Stimulated activated CD8-positive, alpha-beta memory T cell treated with anti-CD3 and anti-CD28 coated beads, Interleukin-15, amount 100 ng/mL, for 24 hours (primary cell): ENCODE measurements around the gene ATP5F1D.

Experiments
- DNase-seq: peaks from one replicate; pipeline ENCODE4 v3.0.0-alpha.2; 2020; ENCODE audit warnings: low read depth

ATP5F1D gene

DNA sequence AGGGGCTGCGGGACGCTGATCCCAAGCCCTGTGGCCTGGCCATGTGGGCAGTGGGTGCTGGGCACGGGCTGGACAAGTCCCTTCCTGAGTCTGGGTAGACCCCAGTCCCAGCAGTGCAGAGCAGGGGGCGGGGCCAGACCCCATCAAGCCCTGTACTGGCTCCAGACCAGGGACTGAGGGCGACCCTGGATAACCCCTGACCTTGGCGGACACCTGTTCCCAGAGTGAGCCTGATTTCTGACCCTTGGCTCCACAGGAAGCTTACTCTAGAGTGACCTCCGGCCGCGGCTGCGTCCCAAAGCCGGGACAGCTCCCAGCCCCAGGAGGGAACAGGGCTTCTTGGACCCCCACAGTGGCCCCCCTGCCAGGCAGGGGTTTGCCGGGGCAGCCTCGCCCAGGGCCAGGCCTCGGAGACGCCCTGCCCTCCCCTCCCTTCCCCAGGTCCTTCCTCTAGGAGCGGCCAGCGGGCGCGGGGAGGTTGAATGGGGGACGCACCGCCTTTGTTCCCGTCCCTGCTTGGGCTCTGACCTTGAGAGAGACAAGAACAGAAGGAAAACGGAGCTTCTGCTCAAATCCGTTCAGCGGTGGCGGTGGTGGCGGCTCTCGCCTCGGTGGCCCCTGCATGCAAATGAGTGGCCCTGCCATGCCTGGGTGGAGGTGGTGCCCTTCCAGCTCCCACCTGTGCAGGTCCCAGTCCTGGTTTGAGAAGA lies 41.8 kb downstream of the ATP5F1D start:
- no peak for DNase-seq

DNA sequence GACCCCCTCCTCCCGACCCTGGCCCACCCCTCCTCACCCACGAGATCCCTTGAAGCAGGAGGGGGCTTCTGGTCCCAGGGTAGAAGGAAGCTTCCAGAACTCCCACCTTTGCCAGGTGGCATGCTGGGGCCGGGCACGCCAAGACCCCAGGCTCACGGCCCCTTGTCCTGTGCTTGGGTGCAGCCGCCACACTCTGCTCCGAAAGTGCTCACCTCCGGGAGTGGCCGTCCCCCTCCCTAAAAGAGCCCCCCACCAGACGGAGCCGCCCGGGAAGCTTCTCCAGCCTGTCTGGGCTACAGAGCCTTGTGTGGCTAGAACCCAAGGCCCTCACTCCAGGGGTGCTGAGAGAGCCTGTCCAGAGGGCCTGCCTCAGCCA lies 42.4 kb downstream of the ATP5F1D start:
- no peak for DNase-seq

DNA sequence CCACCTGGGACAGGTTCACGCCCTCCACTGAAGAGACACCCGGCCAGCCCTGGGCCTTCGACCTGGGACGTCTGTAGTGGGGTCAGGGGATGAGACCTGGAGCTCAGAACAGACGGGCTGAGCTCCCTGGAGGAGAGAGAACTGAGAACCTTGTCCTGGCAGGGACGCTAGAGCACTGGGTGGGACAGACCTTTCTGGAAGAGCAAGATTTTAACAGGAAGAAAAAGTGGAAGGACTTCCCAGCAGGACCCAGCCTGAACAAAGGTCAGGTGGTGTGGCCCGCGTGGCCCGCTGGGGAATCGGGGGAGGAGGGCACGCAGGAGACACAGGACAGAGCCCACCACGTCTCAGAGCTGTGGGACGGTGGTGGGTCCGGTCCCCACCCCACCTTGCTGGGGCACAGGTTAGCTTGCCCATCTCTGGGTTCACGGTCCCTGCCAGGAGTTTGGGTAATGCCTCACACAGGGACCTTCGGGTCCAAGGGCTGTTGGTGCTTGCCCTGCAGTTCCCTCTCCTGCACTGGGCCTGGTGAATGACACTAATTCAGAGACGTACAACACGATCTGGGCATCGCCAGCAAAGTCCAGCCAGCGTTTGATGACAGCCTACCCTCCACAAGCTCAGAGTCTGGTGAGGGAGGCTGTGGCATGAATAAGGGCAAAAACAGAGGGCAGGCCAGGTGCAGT lies 42.9 kb downstream of the ATP5F1D start:
- no peak for DNase-seq

DNA sequence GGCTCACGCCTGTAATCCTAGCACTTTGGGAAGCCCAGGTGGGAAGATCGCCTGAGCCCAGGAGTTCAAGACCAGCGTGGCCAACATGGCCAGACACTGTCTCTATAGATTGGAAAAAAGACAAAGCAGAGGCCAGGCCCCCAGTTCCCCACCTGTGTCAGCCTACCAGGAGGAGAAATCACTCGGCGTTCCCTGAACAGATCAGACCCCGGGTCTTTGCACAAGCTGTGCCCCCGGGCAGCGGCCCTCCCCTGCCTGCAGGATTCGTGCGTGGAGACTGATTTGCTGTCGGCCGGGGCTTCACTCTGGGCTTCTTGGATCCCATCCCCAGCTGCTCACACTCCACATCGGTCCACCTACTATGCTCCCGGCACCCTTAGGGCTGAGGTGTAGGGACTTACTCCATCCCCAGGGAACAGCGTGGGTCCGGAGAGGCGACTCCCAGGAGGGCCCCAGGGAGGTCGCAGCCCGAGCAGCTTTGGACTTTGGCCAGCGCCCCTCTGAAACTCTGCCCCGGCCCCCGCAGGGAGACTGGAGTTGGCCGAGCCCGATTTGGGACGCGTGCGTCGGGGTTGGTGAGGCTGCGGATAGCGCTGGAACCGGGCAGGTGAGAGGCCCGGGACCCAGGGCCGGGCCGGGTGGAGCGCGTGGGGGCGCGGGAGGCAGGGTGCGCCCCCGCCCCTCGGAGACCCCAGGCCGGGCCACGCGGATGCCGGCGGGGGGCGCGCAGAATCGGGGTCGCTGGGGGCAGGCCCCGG lies 43.6 kb downstream of the ATP5F1D start:
- DNase-seq = no peak

DNA sequence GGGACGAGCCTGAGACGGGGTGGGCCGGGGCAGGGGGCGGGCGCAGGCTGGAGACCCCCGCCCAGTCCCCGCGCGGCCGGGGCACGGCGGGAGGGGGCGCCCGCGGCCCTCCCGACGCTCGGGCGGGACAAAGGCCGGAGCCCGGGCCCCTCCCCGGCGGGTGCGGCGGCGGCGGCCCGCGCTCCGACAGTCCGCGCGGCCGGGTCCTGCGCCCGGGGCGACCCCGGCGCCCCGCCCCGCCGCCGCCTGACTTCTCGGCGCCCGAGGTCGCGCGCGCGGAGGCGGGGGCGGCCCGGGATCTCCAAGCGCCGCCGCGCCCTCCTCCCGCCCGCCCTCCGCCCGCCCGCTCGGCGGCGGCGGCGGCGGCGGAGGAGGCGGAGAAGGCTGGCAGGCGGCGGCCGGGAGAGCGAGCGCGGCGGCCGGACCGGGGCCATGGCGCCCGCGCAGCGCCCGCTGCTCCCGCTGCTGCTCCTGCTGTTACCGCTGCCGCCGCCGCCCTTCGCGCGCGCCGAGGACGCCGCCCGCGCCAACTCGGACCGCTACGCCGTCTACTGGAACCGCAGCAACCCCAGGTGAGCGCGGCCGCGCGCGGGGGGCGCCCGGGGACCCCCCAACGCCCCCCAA lies 44.3 kb downstream of the ATP5F1D start, which contains the start of gene EFNA2:
EFNA2 (plus strand) TSS at position 137 of the 624 bp plus-strand sequence; CDS start at position 433, 296 bp downstream.
- DNase-seq = no peak

DNA sequence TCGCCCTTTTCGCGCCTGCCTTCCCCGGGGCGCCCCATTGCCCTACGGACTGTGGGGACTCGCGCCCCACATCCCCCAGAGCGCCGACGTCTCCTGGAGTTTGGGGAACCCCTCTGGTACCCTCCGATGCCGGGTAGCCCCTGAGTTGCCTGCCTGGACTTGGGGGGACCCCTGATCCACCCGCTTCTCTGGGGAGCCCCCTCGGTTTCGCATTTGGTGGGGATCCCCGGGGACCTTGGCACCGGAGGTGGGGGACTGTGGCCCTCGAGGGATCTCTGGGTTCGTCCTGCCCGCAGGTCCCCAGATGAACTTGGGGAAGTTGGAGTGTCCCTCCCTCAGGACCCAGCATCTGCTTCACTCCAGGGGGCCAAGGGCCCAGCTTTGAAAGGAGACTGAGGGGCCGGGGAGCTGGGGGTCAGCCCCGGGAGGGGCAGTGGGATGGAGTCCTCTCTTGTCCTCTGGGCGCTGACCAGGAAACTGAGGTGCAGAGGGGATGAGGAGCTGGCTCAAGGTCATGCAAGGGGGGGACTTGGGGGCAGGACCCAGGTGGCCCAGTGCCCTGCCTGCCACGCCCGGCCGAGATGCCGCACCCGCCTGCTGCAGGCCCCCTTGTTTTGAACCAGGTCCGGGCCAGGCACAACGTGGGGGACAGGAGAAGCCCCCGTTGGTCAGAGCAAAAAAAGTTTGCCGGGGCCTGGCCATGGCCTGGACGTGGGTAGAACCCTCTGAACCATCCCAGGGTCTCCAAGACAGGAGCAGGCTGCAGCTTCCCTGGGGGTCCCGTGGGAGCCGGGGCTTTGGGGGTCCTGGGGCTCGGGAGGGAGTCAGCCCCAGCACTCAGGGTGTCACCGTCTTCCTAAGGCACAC lies 45.2 kb downstream of the ATP5F1D start:
- DNase-seq = no peak

DNA sequence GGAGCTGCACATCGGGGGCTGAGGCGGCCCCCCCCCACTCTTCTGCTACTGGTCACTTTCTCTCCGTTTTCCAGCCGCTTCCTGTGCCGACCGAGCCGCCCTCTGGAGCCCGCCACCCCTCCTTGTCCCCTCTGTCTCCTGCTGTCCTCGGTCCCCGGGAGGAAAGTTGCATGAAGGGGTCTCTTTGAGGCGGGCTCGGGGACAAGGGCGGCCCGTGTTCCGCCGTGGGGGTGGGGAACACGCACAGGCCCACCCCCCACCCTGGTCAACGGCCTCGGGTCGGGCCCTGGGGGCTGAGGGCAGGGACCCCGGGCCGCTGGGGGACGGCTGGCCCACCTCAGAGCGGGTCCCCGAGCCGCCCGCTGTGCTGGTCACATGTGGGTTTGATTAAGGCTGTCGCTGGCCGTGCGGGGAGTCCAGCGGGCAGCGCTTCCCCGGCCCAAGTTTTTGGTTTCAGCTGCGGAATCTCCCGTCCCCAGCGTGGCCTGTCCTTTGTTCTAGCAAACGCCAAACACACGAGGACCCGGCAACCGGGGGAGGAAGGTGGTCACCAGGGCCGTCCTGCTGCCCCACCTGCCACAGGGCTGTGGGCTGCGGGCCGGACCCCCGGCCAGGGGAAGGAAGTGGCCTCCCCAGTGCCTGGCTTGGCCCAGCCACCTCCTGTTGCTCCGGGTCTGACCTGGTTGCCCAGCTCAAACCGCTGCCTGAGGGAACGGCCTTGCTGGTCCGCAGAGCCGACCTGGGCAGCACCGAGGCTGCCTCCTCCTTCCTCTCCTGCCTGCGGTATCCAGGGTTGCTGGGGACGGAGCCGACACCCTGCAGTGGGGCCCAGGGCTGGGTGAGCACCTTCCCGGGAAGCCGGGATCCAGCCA lies 46.0 kb downstream of the ATP5F1D start:
- no peak for DNase-seq

DNA sequence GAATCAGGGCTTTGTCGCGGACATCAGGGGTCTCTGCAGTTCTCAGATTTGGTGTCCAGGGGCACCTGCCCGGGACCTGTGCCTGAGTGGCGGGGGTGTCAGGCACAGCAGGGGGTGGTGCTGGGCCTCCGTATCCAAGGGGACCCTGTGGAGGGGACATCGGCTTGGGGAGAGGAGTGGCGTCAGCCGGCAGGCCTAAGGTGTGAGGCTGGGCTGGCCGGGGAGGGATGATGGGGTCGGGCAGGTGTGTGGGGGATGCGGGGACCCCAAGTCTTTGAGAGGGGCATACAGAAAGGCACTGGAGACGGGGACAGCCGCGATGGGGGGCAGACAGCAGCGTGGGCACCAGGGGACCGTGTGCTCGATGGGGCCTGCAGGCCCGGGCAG lies 46.7 kb downstream of the ATP5F1D start:
- no peak for DNase-seq

DNA sequence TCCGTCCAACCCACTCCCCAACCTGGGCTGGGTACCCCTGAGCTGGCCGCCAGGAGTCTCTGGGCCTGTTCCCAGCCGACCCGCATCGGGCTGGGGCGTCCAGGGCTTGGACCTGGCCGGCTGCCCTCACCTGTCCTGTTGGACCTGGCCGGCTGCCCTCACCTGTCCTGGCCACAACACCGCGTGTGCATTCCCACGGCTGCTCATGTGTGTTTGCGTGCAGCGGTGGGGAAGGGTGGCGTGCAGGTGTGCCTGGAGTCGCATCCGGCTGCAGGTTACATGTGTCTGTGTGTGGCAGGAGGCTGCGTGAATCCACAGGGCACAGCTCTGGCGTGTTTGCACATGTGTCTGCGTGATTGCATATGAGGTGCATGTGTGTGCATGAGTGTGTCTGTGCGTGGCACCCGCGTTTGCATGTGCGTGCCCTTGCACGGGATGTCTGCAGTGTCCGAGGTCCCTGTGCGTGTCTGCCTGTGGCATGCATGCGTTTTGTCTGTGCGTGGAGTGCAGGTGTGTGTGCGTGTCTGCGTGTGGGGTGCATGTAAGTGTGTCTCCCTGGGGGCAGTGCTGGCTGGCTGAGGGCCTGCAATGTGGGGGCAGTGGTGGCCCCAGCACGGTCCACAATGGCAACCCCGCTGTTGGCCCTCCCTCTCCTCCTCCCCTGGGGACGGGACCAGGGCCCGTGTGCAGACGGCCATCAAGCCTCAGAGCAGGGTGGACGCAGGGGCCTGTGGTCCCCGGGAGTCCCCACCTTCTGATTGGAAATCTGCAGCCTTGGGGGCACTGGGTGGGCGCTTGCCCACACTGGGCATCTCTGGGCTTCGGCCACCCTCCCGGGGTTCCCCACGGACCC lies 47.5 kb downstream of the ATP5F1D start:
- no peak for DNase-seq

DNA sequence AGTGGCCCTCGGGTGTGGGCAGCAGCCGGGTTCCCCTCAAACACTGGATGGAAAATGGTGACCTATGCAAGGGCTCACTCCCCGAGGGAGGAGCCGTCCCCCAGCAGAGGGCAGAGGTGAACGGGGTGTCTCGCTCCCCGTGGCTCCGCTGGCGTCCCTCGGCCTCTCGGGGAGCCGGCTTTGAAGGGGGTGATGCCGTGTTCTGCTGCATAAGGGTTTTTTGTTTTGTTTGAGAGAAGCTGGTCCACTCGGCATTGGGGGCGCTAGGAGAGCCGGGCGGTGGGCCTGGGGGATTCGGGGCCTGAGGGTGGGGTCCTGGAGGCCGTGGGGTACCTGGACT lies 48.1 kb downstream of the ATP5F1D start:
- DNase-seq = no peak

DNA sequence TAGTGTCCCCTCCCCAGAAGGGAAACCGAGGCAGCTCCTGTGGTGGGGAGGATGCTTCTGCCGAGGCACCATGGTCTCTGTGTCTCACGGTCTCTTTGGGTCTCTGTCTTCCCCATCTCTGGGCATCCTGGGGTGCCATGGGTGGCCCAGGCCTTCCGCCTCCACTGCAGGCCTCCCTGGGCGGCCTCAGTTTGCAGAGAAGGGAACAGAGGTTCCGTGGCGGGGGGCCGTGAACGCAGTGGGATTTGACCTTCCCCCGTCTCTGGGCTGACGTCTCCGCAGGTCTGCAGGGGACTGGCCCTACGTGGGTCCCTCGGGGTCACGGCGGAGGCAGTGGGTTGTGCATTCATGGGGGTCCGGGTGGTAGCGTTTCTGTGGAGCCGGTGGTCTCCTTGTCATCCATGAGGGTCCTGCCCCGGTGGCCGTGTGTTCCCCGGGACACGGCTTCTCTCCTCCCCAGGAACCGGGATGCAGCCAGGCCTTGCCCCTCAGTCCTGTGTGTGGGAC lies 48.7 kb downstream of the ATP5F1D start:
- no peak for DNase-seq

DNA sequence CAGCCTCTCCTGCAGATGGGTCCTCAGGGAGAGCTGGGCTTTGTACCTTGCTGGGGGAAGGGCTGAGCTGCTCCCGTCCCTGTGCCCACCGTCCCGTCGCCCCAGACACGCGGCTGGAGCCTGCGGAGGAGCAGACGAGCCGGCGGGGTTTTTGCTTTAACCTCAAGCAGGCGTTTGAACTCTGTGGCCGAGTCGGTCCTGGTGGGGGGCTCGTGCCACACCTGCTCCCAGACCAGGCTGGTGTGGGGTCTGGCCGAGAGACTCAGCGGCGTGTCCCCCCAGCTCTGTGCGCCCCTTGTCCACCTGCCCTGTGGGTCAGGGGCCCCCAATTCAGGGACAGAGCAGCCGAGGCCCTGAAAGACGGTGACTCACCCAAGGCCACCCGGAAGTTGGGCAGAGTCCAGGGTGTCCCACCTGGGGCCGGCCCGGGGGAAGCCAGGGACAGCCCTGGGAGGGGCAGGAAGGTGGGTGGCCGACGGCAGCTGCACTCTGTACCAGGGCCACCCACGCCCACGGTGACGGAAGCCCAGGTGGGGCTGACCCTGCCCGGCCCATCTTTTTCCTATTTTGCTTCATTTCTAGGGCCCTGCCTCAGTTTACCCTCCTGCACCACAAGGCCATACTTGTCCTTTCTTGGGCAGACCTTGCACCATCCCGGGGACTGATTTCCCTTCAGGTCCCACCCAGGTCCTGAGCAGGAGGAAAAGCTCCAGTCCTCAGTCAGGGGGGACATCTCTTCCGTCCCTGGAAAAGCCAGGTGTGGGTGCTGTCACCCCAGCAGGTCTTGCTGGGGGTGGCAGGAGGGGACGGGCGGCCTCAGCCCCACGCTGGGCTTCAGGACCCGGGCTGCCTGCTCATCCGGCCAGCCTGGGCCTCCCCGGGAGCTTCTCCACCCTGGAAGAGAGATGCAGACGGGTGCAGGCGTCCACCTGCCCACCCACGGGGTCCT lies 49.4 kb downstream of the ATP5F1D start:
- DNase-seq = no peak

DNA sequence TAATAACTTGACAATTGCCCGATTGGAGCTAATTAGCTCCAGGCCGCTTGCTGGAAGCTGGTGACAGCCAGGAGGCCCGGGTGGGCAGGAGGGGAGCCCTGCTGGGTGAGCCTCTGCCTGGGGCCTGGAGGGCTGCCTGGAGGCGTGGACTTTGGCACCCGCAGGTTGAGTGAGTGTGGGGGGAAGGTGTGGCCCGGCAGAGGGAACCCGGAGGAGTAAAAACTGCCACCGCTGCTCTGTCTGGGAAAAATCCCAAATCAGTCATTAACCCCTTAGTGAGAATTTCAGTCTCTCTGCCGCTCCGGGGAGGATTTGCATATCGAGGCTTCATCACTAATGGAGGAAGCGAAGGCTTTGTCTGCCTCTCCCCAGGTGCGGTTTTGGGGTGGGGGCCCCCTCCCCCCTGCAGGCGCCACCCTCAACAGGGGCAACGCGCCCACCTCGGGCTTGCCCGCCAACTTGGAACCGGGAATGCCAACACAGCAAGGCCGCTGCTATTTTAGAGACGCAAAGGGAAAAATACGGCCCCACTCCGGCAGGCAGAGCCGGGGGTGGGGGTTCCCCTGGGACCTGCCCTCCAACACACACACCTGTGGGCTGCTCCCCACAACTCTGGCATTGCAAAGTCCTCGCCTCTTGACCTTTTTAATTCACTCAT lies 50.3 kb downstream of the ATP5F1D start:
- DNase-seq = no peak

DNA sequence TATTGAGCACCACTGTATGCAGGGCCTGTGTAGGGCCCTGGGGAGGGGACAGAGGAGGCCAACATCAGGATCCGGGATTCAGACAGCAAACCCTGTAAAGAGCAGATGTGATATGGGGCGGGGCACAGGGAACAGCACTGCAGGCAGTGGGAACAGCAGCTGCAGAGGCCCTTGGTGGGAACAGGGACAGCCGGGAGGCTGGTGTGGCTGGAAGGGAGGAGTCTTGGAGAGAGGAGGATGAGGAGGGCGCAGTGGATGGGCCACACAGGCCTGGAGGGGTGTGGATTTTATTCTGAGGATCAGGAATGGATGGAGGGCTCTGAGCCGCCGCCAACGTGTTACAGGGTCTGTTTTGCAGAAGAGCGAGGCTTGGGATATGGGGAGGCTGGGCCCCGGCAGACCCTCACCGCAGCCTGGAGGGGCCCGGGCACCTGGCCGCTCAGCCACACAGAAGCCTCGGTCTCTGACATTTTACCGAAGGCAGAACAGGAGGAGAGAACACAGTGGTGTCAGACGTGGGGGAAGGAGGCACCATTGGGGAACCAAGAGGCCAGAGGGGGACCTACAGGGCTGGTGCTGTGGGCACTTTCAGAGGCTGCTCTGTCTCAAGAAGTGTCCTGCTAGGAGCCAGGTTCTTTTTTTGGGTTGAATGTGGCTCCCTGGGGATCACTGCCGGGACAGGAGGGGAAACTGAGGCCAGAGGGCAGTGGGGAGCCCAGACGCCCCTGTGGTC lies 51.0 kb downstream of the ATP5F1D start:
- no peak for DNase-seq

DNA sequence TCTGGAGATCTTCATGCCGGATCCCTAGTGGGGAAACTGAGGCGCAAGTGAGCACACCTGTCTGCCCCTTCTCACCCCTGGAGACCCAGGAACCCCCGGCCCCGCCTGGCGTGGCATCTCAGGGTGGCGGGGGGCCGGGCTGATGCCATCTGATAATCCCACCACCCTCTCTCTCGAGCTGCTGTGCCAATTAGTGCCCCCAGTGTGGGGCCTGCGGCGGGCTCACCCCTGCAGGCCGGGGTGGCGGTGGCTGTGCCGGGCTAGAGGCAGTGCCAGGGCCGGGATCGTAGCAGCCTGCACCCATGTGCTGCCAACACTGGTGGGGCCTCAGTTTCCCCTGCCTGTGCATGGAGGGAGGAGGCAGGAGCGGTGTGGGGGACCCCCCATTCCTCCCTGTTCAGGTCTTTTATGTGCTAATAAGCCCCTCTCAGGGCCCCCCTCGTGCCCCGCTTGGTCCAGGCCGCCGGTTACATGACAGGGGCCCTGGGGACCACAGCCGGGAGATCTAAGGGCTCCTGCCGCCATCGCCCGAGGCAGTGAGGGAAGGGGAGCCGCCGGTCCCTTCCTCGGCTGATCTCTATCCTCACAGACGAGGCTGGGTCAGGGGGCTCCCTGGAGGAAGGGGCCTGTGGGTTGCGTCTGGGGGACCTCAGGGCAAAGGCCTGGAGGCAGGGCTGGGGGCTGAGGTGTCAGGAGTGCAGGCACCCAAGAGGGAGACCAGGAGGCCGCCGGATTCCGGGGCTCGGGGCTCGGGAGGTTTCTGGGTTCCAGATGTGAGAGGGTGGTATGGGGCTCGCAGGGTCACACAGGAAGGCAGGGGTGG lies 52.4 kb downstream of the ATP5F1D start:
- no peak for DNase-seq
